NB4 (cell line): ENCODE measurements around the gene DDX42.

Source experiments
- DNase-seq: peaks from one replicate; pipeline ENCODE4 v3.0.0; 2010; ENCODE audit warnings: low read depth
- H3K4me3 ChIP-seq: one replicate; pipeline ENCODE4 v1.5.1; 2011; ENCODE audit warnings: mild to moderate bottlenecking, low read depth, low read length, moderate library complexity
- MAX ChIP-seq: IDR thresholded peaks from 2 replicates; pipeline ENCODE4 v1.6.1; 2011; ENCODE audit warnings: low read depth, low read length
- MYC ChIP-seq: IDR thresholded peaks from 2 replicates; pipeline ENCODE4 v1.6.1; 2011; ENCODE audit warnings: low read depth, low read length
- POLR2A ChIP-seq: IDR thresholded peaks from 2 replicates; pipeline ENCODE4 v1.6.1; 2011; ENCODE audit warnings: mild to moderate bottlenecking; ENCODE audit not compliant: insufficient read length; ENCODE audit errors: extremely low read depth
- TF ChIP-seq, protein P1 (sequence below): IDR thresholded peaks from one replicate; pipeline ENCODE4 v1.5.1; 2012; ENCODE audit warnings: low read depth, low read length

The DDX42 gene

GRCh38 chr17:63774969-63775265, 947 bp downstream of the DDX42 start:
- H3K4me3 ChIP-seq: peak overlapping the region; percentile 99
- TF ChIP-seq, protein P1, sequence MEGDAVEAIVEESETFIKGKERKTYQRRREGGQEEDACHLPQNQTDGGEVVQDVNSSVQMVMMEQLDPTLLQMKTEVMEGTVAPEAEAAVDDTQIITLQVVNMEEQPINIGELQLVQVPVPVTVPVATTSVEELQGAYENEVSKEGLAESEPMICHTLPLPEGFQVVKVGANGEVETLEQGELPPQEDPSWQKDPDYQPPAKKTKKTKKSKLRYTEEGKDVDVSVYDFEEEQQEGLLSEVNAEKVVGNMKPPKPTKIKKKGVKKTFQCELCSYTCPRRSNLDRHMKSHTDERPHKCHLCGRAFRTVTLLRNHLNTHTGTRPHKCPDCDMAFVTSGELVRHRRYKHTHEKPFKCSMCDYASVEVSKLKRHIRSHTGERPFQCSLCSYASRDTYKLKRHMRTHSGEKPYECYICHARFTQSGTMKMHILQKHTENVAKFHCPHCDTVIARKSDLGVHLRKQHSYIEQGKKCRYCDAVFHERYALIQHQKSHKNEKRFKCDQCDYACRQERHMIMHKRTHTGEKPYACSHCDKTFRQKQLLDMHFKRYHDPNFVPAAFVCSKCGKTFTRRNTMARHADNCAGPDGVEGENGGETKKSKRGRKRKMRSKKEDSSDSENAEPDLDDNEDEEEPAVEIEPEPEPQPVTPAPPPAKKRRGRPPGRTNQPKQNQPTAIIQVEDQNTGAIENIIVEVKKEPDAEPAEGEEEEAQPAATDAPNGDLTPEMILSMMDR: no peak
- TF ChIP-seq POLR2A (no peak), MAX (no peak), MYC (no peak)
- peak; percentile 56 for DNase-seq

DNA sequence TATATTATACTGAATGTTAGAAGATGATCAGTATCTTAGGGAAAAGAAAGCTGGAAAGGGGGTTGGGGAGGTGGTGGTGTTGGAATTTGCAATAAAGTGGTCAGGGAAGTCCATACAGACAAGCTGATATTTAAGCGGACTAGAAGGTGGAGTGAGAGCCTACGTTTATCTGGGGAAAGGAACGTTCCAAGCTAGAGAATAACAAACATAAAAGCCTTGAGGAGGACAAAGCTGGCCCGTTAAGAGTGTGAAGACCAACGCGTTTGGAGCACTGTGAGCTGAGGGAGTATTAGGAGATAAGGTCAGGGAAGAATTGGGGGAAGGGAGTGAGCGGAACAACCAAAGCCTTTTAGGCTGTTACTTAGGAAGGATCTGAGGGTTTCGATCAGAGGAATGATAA, 1.4 kb downstream of the DDX42 start:
- TF ChIP-seq MYC (no peak), POLR2A (no peak), MAX (no peak)
- TF ChIP-seq, protein P1: no peak
- H3K4me3 ChIP-seq: peak overlapping the region; percentile 99
- DNase-seq: no peak

DNA sequence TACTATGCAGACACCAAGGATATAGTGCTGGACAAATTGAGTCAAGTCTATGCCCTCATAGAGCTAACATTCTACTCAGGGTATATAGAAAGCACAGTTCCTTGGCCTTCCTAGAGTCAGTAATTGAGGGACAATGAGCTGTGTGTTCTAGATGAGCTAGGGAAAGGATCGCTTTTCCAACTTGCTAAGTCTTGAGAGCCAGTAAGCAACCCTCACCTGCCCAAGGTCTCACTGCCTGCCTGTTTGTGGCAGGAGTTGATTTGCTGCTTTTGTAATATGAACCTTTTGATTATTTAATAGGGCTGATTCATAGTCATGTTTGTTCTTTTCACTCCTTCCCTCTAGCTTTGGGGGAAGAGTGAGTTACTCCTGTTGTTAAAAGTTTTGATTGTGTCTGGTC, 6.5 kb downstream of the DDX42 start:
- H3K4me3 ChIP-seq: no peak overlapping the region
- TF ChIP-seq, protein P1: no peak
- no peak for TF ChIP-seq POLR2A
- TF ChIP-seq MAX: no peak
- DNase-seq: no peak

DNA sequence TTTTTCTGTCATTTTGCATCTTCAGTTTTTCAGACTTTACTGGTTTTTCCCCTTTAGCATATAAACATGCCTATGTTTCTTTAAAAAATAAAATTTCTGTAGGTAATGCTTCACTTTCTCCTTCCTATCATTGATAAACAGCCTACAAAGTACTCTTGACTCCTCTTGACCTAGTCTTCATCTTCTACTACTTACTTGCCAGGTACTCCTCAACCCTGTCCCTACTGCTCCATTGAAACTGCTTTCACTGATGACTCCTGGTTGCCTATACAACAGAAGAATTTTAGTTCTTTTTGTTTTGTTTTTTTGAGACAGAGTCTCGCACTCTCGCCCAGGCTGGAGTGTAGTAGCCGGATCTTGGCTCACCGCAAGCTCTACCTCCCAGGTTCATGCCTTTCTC, 7.0 kb downstream of the DDX42 start:
- no peak overlapping the region for H3K4me3 ChIP-seq
- DNase-seq: no peak
- TF ChIP-seq POLR2A (no peak), MYC (no peak), MAX (no peak)
- TF ChIP-seq, protein P1: no peak

DNA sequence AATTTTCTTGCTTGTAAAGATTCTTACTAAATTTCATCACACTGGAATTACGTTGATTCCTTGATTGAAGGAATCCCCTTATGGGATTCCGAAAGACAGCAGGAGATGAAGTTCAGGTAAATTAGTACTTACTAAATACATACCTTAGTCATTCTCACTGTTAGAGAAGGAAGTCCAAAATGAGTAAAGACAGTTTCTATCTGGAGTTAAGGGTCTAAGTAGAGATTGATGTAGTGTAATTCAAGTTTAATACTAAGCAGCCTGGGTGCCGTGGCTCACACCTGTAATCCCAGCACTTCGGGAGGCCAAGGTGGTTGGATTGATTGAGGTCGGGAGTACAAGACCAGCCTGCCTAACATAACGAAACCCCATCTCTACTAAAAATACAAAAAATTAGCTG, 9.6 kb downstream of the DDX42 start:
- DNase-seq: no peak
- H3K4me3 ChIP-seq: no peak overlapping the region
- no peak for TF ChIP-seq MYC
- TF ChIP-seq MAX: no peak
- TF ChIP-seq, protein P1: no peak
- TF ChIP-seq POLR2A: no peak

- no peak overlapping the region for H3K4me3 ChIP-seq
- TF ChIP-seq, protein P1: no peak
- no peak for TF ChIP-seq MAX
- no peak for TF ChIP-seq POLR2A
- TF ChIP-seq MYC: no peak
- no peak for DNase-seq
These were observed 11.6 kb downstream of the DDX42 start for GRCh38 chr17:63785556-63785955.
